ENCODE results near the gene ANO10.

Gene ANO10

GRCh38 chr3:43347774-43348173 is 274.0 kb downstream of the ANO10 start:
- H3K27ac ChIP-seq (replicated peaks; ENCODE audit: low read length) = no peak overlapping the region
- H3K9ac ChIP-seq (ENCODE audit: low read depth, low read length, poor library complexity) = no peak overlapping the region
- H2BK5ac ChIP-seq (ENCODE audit: low read length) = no peak overlapping the region
- no peak overlapping the region for H4K8ac ChIP-seq (ENCODE audit: low read depth, low read length)
- no peak overlapping the region for H2AK5ac ChIP-seq (ENCODE audit: low read depth, low read length)
- H3K27me3 ChIP-seq (ENCODE audit: control insufficient read depth in 3 of 3, insufficient read depth in 3 of 3, low read depth in 1 of 3, low read length in 3 of 3) = no peaks in the 10 kb centered on the region
- H2BK12ac ChIP-seq (ENCODE audit: low read length) = no peak overlapping the region
- peaks cover 0 to 4% of the 10 kb centered on the region in 2 donors for H3K4me1 ChIP-seq (ENCODE audit: control insufficient read depth in 2 of 2, insufficient read depth in 1 of 2, low read depth in 1 of 2, low read length in 2 of 2)
- no peak overlapping the region for H3K4me3 ChIP-seq (ENCODE audit: low read length in 2 of 2)
- no peak overlapping the region for H3K23ac ChIP-seq (ENCODE audit: low read depth, low read length, poor library complexity)
- H3K18ac ChIP-seq (ENCODE audit: low read length) = no peak overlapping the region
- no peak for DNase-seq (ENCODE audit: low spot score)
- no peak overlapping the region for H4K91ac ChIP-seq (ENCODE audit: low read depth, low read length, poor library complexity)
- peaks cover 17 to 83% of the 10 kb centered on the region in 2 donors for H3K36me3 ChIP-seq (replicated peaks in 1 of 2; ENCODE audit: control insufficient read depth in 2 of 2, insufficient read depth in 2 of 2, low read length in 2 of 2)
- H3K14ac ChIP-seq (ENCODE audit: low read length) = no peak overlapping the region
- H3K9me3 ChIP-seq (replicated peaks in 1 of 2; ENCODE audit: control insufficient read depth in 2 of 2, insufficient read depth in 1 of 2, low read depth in 1 of 2, low read length in 2 of 2) = no peaks in the 10 kb centered on the region
- no peak overlapping the region for H2AFZ ChIP-seq (ENCODE audit: low read length)
- no peak overlapping the region for H3K4me2 ChIP-seq (ENCODE audit: insufficient read depth, low read length, poor library complexity, severe bottlenecking)
- H3K79me1 ChIP-seq (ENCODE audit: low read depth, low read length) = no peaks in the 10 kb centered on the region
- no peak overlapping the region for H2BK15ac ChIP-seq (ENCODE audit: low read length)
- no CpG with 5 or more reads among the region's 20 CpGs for WGBS, 2 donors (ENCODE audit: extremely low coverage in 2 of 2, insufficient read length in 2 of 2, insufficient replicate concordance in 1 of 2)
- H3K4ac ChIP-seq (ENCODE audit: low read length) = no peak overlapping the region
- H2BK120ac ChIP-seq (ENCODE audit: low read depth, low read length) = no peak overlapping the region

- Histone ChIP-seq H3K79me1 (ENCODE audit: low read depth, low read length) (no peaks in the 10 kb centered on the region), H3K4me2 (ENCODE audit: insufficient read depth, low read length, poor library complexity, severe bottlenecking) (no peak overlapping the region), H3K4me3 (ENCODE audit: low read length in 2 of 2) (no peak overlapping the region), H3K4ac (ENCODE audit: low read length) (no peak overlapping the region), H2BK15ac (ENCODE audit: low read length) (no peak overlapping the region), H3K27ac (replicated peaks; ENCODE audit: low read length) (no peak overlapping the region), H3K23ac (ENCODE audit: low read depth, low read length, poor library complexity) (no peak overlapping the region), H2AK5ac (ENCODE audit: low read depth, low read length) (no peak overlapping the region), H3K18ac (ENCODE audit: low read length) (no peak overlapping the region), H3K9me3 (replicated peaks in 1 of 2; ENCODE audit: control insufficient read depth in 2 of 2, insufficient read depth in 1 of 2, low read depth in 1 of 2, low read length in 2 of 2) (no peaks in the 10 kb centered on the region), H4K8ac (ENCODE audit: low read depth, low read length) (no peak overlapping the region), H2BK12ac (ENCODE audit: low read length) (no peak overlapping the region), H2BK5ac (ENCODE audit: low read length) (no peak overlapping the region), H4K91ac (ENCODE audit: low read depth, low read length, poor library complexity) (no peak overlapping the region), H3K4me1 (ENCODE audit: control insufficient read depth in 2 of 2, insufficient read depth in 1 of 2, low read depth in 1 of 2, low read length in 2 of 2) (peaks cover 0 to 4% of the 10 kb centered on the region in 2 donors), H3K27me3 (ENCODE audit: control insufficient read depth in 3 of 3, insufficient read depth in 3 of 3, low read depth in 1 of 3, low read length in 3 of 3) (no peaks in the 10 kb centered on the region), H2BK120ac (ENCODE audit: low read depth, low read length) (no peak overlapping the region), H3K36me3 (replicated peaks in 1 of 2; ENCODE audit: control insufficient read depth in 2 of 2, insufficient read depth in 2 of 2, low read length in 2 of 2) (peaks cover 17 to 89% of the 10 kb centered on the region in 2 donors), H3K9ac (ENCODE audit: low read depth, low read length, poor library complexity) (no peak overlapping the region), H3K14ac (ENCODE audit: low read length) (no peak overlapping the region), H2AFZ (ENCODE audit: low read length) (no peak overlapping the region)
- DNase-seq (ENCODE audit: low spot score) = no peak
- WGBS, 2 donors (ENCODE audit: extremely low coverage in 2 of 2, insufficient read length in 2 of 2, insufficient replicate concordance in 1 of 2) = no CpG with 5 or more reads among the region's 14 CpGs
These were observed 274.6 kb downstream of the ANO10 start for GRCh38 chr3:43346978-43347749.

GRCh38 chr3:43345877-43346276 is 275.9 kb downstream of the ANO10 start:
- no peak for DNase-seq (ENCODE audit: low spot score)

GRCh38 chr3:43345246-43345645 is 276.6 kb downstream of the ANO10 start:
- H3K18ac ChIP-seq (ENCODE audit: low read length) = no peak overlapping the region
- H4K91ac ChIP-seq (ENCODE audit: low read depth, low read length, poor library complexity) = no peak overlapping the region
- H3K4me3 ChIP-seq (ENCODE audit: low read length in 2 of 2) = no peak overlapping the region
- H3K36me3 ChIP-seq (replicated peaks in 1 of 2; ENCODE audit: control insufficient read depth in 2 of 2, insufficient read depth in 2 of 2, low read length in 2 of 2) = peaks cover 21 to 98% of the 10 kb centered on the region in 2 donors
- no peak overlapping the region for H2BK15ac ChIP-seq (ENCODE audit: low read length)
- H3K27me3 ChIP-seq (ENCODE audit: control insufficient read depth in 3 of 3, insufficient read depth in 3 of 3, low read depth in 1 of 3, low read length in 3 of 3) = no peaks in the 10 kb centered on the region
- no peak overlapping the region for H2AFZ ChIP-seq (ENCODE audit: low read length)
- WGBS, 2 donors (ENCODE audit: extremely low coverage in 2 of 2, insufficient read length in 2 of 2, insufficient replicate concordance in 1 of 2) = no CpG with 5 or more reads among the region's 4 CpGs
- H3K9ac ChIP-seq (ENCODE audit: low read depth, low read length, poor library complexity) = no peak overlapping the region
- no peak overlapping the region for H2AK5ac ChIP-seq (ENCODE audit: low read depth, low read length)
- H3K4ac ChIP-seq (ENCODE audit: low read length) = no peak overlapping the region
- H2BK120ac ChIP-seq (ENCODE audit: low read depth, low read length) = no peak overlapping the region
- no peaks in the 10 kb centered on the region for H3K79me1 ChIP-seq (ENCODE audit: low read depth, low read length)
- H4K8ac ChIP-seq (ENCODE audit: low read depth, low read length) = no peak overlapping the region
- H2BK5ac ChIP-seq (ENCODE audit: low read length) = no peak overlapping the region
- no peak for DNase-seq (ENCODE audit: low spot score)
- no peak overlapping the region for H3K23ac ChIP-seq (ENCODE audit: low read depth, low read length, poor library complexity)
- no peak overlapping the region for H3K27ac ChIP-seq (replicated peaks; ENCODE audit: low read length)
- H3K9me3 ChIP-seq (replicated peaks in 1 of 2; ENCODE audit: control insufficient read depth in 2 of 2, insufficient read depth in 1 of 2, low read depth in 1 of 2, low read length in 2 of 2) = peaks cover 0 to 2% of the 10 kb centered on the region in 2 donors
- peaks cover 0 to 4% of the 10 kb centered on the region in 2 donors for H3K4me1 ChIP-seq (ENCODE audit: control insufficient read depth in 2 of 2, insufficient read depth in 1 of 2, low read depth in 1 of 2, low read length in 2 of 2)
- no peak overlapping the region for H3K14ac ChIP-seq (ENCODE audit: low read length)
- H3K4me2 ChIP-seq (ENCODE audit: insufficient read depth, low read length, poor library complexity, severe bottlenecking) = no peak overlapping the region
- no peak overlapping the region for H2BK12ac ChIP-seq (ENCODE audit: low read length)

More at GRCh38 chr3:43345877-43346276, 275.9 kb downstream of the ANO10 start:
- Histone ChIP-seq H3K79me1 (ENCODE audit: low read depth, low read length) (no peaks in the 10 kb centered on the region), H3K27me3 (ENCODE audit: control insufficient read depth in 3 of 3, insufficient read depth in 3 of 3, low read depth in 1 of 3, low read length in 3 of 3) (no peaks in the 10 kb centered on the region), H3K4me2 (ENCODE audit: insufficient read depth, low read length, poor library complexity, severe bottlenecking) (no peak overlapping the region), H3K27ac (replicated peaks; ENCODE audit: low read length) (no peak overlapping the region), H2BK12ac (ENCODE audit: low read length) (no peak overlapping the region), H3K9me3 (replicated peaks in 1 of 2; ENCODE audit: control insufficient read depth in 2 of 2, insufficient read depth in 1 of 2, low read depth in 1 of 2, low read length in 2 of 2) (no peaks in the 10 kb centered on the region), H2BK15ac (ENCODE audit: low read length) (no peak overlapping the region), H3K9ac (ENCODE audit: low read depth, low read length, poor library complexity) (no peak overlapping the region), H3K4me1 (ENCODE audit: control insufficient read depth in 2 of 2, insufficient read depth in 1 of 2, low read depth in 1 of 2, low read length in 2 of 2) (peaks cover 0 to 4% of the 10 kb centered on the region in 2 donors), H3K14ac (ENCODE audit: low read length) (no peak overlapping the region), H3K23ac (ENCODE audit: low read depth, low read length, poor library complexity) (no peak overlapping the region), H4K8ac (ENCODE audit: low read depth, low read length) (no peak overlapping the region), H3K4ac (ENCODE audit: low read length) (no peak overlapping the region), H2AFZ (ENCODE audit: low read length) (no peak overlapping the region), H2AK5ac (ENCODE audit: low read depth, low read length) (no peak overlapping the region), H2BK5ac (ENCODE audit: low read length) (no peak overlapping the region), H3K18ac (ENCODE audit: low read length) (no peak overlapping the region), H2BK120ac (ENCODE audit: low read depth, low read length) (no peak overlapping the region), H4K91ac (ENCODE audit: low read depth, low read length, poor library complexity) (no peak overlapping the region), H3K36me3 (replicated peaks in 1 of 2; ENCODE audit: control insufficient read depth in 2 of 2, insufficient read depth in 2 of 2, low read length in 2 of 2) (peaks cover 19 to 98% of the 10 kb centered on the region in 2 donors), H3K4me3 (ENCODE audit: low read length in 2 of 2) (no peak overlapping the region)
- no CpG with 5 or more reads among the region's 6 CpGs for WGBS, 2 donors (ENCODE audit: extremely low coverage in 2 of 2, insufficient read length in 2 of 2, insufficient replicate concordance in 1 of 2)
